HG03442 (cell line): ENCODE results near the gene SEC62.

ENCODE experiments used
- ATAC-seq: cut with Tn5 transposase; IDR thresholded peaks from one replicate; pipeline ENCODE4 v1.9.1; 2021; ENCODE audit warnings: mild to moderate bottlenecking, moderate library complexity; ENCODE audit not compliant: unreplicated experiment

SEC62 gene, protein sequence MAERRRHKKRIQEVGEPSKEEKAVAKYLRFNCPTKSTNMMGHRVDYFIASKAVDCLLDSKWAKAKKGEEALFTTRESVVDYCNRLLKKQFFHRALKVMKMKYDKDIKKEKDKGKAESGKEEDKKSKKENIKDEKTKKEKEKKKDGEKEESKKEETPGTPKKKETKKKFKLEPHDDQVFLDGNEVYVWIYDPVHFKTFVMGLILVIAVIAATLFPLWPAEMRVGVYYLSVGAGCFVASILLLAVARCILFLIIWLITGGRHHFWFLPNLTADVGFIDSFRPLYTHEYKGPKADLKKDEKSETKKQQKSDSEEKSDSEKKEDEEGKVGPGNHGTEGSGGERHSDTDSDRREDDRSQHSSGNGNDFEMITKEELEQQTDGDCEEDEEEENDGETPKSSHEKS

GRCh38 chr3:169966428-169966950 lies at the start of gene SEC62:
Gene SEC62 (plus strand): TSS chr3:169966807. CDS start chr3:169966823, 16 bp downstream.
- peak; percentile 86 for ATAC-seq

GRCh38 chr3:169923189-169923588 lies 43.4 kb upstream of the SEC62 start:
- ATAC-seq: no peak

DNA sequence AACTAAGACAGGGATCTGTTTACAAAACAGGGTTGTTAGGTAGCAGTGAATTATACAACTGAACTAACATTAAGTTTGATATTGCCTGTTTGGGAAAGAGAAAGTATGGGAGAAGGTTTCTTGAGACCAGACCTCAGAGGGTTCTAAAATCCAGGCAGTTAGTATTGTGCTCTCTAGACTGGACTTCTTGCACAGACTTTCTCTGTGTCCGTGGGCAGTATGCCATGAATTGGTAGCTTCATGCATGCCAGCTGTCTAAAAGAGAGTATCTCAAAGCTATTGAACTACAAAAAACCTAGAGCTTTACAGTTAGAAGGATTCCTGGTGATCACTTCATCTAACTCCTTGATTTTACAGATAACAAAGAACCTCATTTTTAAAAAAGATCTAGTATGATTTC lies 42.8 kb upstream of the SEC62 start:
- ATAC-seq: no peak

GRCh38 chr3:169929830-169930519 lies 36.6 kb upstream of the SEC62 start:
- ATAC-seq: peak; percentile 35

DNA sequence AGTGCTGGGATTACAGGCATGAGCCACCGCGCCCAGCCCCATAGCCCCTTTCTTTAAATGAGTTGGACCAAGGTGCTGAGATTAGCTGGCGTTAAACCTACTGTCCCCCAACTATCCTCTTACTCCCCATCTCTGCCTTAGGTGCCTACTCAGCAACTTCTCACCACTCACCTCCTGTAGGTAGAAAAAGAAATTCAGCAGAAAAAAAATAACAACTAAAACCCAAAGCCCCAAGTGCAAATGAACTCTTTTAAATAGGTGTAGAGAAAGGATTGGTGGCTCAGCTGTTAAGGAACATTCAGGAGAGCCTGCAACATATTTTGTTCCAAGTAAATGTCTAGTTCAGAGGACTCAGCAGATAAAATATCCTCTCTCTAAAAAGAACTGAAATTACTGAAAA lies 35.8 kb upstream of the SEC62 start:
- no peak for ATAC-seq

GRCh38 chr3:169931747-169932520 lies 34.7 kb upstream of the SEC62 start:
- ATAC-seq: peak; percentile 94

- ATAC-seq: no peak
Observed at GRCh38 chr3:169939320-169939719, 27.3 kb upstream of the SEC62 start.

DNA sequence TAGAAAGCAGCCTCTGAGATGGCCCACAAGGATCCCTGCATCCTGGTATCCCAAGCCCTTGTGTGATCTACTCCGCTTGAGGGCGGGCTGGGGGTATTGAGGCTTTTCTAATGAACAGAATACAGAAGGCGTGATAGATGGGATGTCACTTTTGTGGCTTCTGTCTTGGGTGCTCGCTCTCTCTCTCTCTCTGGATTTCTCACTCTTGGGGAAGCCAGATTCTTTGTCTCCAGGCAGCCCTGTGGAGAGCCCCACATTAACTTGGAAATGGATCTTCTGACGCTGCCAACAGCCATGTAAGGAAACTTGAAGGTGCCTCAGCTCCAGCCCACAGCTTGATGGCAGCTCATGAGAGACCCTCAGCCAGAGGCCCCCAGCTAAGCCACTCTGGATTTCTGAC lies 26.9 kb upstream of the SEC62 start:
- no peak for ATAC-seq

DNA sequence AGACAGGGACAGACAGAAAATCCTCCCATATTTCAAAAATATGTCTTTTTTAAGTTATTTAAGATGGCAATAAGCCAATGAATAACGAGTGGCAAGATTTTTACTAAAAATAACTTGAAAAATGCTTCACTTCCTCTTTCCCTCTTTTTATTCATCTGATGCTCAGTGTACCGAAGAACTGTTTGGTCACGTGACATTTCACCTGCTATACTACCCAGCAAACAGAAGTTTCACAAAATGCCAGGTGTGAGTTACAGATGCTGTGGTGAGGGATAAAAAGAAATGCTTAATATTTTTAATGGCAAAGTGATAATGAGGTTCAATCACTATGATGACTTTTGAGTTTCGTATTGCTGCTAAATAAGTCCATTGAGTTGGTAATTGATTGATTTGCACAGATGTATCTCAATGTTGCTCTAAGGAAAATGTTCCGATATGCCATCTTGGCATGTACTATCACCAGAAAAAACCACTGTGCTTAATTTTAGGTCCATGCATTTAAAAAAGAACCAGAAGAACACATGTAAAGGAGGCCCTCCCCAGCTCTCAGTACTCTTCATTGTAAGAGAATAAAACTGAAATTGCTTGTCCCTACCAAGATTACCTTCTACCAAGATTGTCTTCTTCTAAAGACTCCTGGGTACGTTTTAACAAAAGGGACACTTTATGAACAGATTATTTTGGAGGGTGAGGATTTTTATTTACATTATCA lies 26.0 kb upstream of the SEC62 start:
- ATAC-seq: peak; percentile 63

GRCh38 chr3:169945313-169945712 lies 21.3 kb upstream of the SEC62 start:
- peak; percentile 87 for ATAC-seq

GRCh38 chr3:169946336-169946735 lies 20.3 kb upstream of the SEC62 start:
- no peak for ATAC-seq

DNA sequence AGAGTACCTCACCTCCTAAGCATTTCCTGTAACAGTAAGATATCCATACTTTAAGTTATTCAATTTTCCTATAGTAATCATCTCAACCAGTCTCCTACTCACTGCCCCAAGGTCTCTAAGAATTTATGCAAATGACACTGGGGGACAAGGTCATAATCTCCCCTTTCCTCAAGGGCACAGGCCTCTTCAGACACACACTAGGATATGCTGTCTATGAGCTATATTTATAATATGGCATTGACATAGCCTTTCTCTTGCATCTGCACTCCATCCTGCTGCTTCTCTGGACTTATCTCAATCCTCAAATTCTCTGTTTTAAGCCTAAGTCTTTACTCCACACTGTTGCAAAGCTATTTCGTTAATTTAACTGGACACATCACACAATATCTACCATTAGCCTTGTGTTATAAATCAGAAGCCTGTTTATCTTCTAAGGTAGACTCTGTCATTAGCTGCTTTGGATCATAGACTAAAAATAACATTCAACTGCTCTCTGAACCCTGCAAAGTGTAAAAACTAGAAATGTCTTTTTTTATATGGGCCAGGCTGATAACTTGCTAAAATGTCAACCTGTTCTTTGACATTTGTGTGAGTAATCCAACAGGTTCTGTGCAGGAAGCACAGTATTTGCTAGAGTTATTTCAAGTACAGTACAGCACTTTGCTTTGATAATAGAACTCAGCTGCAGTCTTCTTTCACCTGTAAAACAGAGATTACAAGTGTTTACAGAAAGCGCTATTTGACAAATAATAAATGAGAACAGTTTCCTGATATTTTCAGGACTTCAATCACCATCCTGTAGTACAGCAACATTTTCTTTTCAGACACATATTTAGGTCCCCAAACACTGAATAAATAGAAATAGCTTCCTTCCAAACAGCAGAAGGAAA lies 17.8 kb upstream of the SEC62 start:
- peak; percentile 9 for ATAC-seq

DNA sequence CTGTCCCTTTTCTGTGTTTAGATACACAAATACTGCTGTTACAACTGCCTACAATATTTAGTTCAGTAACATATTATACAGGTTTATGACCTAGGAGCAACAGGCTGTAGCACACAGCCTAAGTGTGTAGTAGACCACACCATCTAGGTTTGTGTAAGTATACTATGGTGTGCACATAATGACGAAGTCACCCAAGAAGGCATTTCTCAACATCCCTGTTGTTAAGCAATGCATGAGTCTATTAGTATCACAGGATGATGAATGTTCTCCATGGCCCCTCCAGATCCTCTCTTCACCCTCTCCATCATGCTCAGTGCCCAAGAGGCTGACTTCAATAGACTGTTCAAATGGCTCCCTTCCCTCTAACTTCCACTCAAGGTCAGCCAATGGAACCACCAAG lies 14.6 kb upstream of the SEC62 start:
- no peak for ATAC-seq

DNA sequence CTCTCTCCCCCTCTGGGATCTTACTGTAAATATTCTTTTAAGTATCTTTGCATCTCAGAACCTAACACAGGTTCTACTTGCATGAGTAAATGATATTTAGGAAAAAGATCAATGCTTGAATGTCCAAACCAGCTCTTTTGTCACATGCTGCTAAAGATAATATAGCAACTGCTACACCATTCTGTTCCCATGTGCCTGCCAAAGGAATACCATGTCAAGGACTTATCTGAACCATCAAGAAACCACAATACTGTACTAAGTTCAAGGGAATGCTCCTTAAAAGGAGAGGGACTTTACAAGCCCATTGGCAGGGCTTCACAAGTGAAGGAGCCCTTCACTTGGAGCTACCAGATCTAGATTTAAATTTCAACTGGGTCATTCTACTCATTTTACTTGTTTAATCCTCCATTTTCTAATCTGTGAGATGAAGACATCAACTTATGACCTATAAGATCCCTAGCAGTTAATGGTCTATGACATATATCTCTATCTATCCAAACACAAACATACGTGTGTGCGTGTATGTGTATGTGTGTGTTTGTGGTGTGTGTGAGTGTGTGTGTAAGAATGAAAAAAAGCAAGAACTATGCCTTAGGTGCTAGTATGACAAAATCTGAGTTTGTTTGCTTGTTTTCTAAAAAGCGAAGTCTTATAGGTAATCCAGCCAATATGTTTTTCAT lies 13.0 kb upstream of the SEC62 start:
- ATAC-seq: peak; percentile 8

DNA sequence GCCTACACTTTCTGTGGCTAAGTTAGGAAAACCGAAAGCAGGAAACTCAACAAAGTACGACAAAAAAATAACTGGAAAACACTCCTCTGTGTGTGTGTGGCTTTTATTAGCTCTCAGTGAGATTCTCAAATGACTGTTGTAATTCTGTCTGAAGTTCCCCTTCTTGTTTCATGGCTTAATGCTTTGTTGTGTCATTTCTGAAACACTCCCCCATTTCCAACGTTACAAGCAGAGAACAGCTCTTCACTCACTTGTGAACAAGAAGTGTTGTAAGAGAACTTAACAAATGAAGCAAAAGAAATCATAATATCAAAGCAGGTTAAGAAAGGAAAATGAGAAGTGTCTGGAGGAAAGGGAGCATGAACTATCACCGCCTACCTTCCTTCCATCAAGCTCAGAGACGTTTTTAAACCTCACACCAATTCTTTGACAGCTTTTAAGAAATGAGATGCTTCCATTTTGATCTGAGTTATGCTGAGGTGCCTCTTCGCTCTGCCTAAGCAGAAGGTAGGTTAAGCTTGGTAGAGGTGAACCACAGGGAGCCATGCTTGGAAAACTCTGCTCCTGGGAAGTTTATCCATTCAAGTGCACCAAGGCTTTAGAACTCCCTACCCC lies 12.4 kb upstream of the SEC62 start:
- peak; percentile 75 for ATAC-seq

DNA sequence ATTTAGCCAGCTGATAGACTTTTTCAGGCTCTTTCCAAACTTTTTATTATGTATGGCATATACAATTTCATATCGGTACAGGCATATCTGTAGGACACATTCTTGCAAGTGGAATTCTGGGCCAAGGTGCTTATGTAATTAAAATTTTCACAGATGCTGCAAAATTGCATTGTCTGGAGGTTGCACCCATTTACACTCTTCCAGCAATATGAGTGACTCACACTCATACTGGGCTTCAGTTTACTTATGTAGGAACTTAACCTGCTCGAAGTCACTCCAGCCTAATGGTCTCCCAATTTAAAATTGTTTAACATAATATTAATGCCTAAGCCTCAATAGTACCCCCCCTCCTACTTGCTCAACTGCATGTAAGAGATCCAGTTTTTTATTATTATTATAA lies 11.2 kb upstream of the SEC62 start:
- no peak for ATAC-seq

GRCh38 chr3:169964176-169964575 lies 2.4 kb upstream of the SEC62 start:
- no peak for ATAC-seq

DNA sequence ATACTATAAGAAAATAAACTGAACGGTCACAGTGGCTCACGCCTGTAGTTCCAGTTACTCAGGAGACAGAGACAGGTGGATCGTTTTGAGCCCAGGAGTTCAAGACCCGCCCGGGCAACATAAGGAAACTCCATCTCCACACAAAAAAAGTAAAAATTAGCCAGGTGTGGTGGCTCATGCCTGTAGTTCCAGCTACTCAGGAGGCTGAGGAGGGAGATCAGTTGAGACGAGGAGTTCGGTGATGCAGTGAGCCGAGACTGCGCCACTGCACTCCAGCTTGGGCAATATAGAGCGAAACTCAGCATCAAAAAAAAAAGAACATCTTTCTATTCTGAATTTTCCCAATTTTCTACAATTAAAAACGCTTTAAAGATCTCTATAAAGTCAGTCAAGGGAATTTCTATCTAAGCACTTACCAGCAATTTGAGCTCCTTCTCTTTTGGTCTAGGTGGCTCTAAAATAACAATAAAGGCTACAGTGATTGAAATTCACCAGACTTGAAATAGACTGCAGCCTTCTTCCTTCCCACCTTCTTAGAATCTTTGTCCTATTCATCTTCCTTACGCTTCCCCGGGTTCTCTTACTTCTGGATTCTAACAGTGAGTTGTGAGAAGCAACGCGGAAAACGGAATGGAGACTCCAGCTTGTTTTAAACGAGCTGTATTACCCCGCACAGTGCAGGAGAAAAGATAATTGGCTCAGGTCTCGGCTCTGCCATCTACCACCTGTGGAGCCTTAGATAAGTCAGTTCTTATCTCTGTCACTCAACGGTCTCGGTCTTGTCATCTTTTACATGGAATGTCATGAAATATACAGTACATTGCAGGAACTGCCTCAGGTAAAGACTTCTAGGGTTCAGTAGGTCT lies 812 bp upstream of the SEC62 start:
- peak; percentile 21 for ATAC-seq
